ENCODE measurements around the gene PKNOX2. TPM values are rescaled to one million over a fixed set of nuclear protein-coding genes. Genes with fewer than 3 reads are reported as not detected.

The PKNOX2 gene
- total RNA-seq, 6 experiments from 2014 or later: 0.09 to 0.31 (median 0.14) TPM

DNA sequence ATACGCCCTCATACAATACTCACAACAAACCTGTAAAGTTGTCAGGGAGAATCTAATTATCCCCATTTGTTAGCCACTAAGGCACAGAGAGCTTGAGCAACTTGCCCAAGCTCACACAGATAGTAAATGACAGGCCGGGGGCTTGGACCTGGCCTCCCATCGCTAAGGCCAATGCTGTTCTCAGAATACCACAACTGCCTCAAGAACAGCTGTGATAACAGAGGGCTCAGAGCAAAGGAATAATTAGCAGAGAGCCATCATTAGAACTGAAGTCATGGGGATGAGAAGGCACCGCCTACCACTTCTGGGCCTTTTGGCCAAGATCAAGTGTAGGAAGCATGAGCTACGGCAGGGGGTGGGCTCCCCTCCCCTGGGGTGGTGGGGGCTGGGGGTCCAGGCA, 232.9 kb downstream of the PKNOX2 start:
- WGBS (ENCODE audit: insufficient coverage, low coverage, low lambda C conversion rate, missing lambda C conversion rate): 72% methylated on average over 3 of the region's 5 CpGs
- Histone ChIP-seq H3K27ac (no peak overlapping the region), H3K4me3 (no peak overlapping the region), H3K9me3 (no peaks in the 10 kb centered on the region), H3K27me3 (no peaks in the 10 kb centered on the region), H3K36me3 (no peaks in the 10 kb centered on the region), H3K4me1 (no peaks in the 10 kb centered on the region)
- DNase-seq (no peak), ATAC-seq (no peak)
- intact Hi-C loops (cut with DNase I): no loop called here
- no peak for TF ChIP-seq CTCF (IDR thresholded peaks at IDR 0.05)
- TF ChIP-seq POLR2A (IDR thresholded peaks at IDR 0.05): no peak

- Histone ChIP-seq H3K4me1 (no peaks in the 10 kb centered on the region), H3K36me3 (no peaks in the 10 kb centered on the region), H3K27ac (no peak overlapping the region), H3K27me3 (no peaks in the 10 kb centered on the region), H3K9me3 (no peaks in the 10 kb centered on the region), H3K4me3 (no peak overlapping the region)
- intact Hi-C loops (cut with DNase I): no loop called here
- DNase-seq: no peak
- ATAC-seq: no peak
- 44% methylated on average over 1 of the region's 4 CpGs for WGBS (ENCODE audit: insufficient coverage, low coverage, low lambda C conversion rate, missing lambda C conversion rate)
- TF ChIP-seq POLR2A (IDR thresholded peaks at IDR 0.05): no peak
- no peak for TF ChIP-seq CTCF (IDR thresholded peaks at IDR 0.05)
Observed at GRCh38 chr11:125398475-125398874, 233.9 kb downstream of the PKNOX2 start.

GRCh38 chr11:125398994-125399640, 234.6 kb downstream of the PKNOX2 start:
- no peak overlapping the region for H3K27ac ChIP-seq
- no peak for DNase-seq
- ATAC-seq: no peak
- TF ChIP-seq POLR2A (IDR thresholded peaks at IDR 0.05) (no peak), CTCF (IDR thresholded peaks at IDR 0.05) (no peak)
- no peaks in the 10 kb centered on the region for H3K36me3 ChIP-seq
- H3K27me3 ChIP-seq: no peaks in the 10 kb centered on the region
- no peaks in the 10 kb centered on the region for H3K9me3 ChIP-seq
- intact Hi-C loops (cut with DNase I): no loop called here
- no peak overlapping the region for H3K4me3 ChIP-seq
- WGBS (ENCODE audit: insufficient coverage, low coverage, low lambda C conversion rate, missing lambda C conversion rate): 54% methylated on average over 12 of the region's 12 CpGs
- no peaks in the 10 kb centered on the region for H3K4me1 ChIP-seq

GRCh38 chr11:125399945-125400344, 235.4 kb downstream of the PKNOX2 start:
- TF ChIP-seq POLR2A (IDR thresholded peaks at IDR 0.05) (no peak), CTCF (IDR thresholded peaks at IDR 0.05) (no peak)
- Histone ChIP-seq H3K4me3 (no peak overlapping the region), H3K27me3 (no peaks in the 10 kb centered on the region), H3K4me1 (no peaks in the 10 kb centered on the region), H3K9me3 (no peaks in the 10 kb centered on the region), H3K36me3 (no peaks in the 10 kb centered on the region), H3K27ac (no peak overlapping the region)
- DNase-seq: no peak
- WGBS (ENCODE audit: insufficient coverage, low coverage, low lambda C conversion rate, missing lambda C conversion rate): 73% methylated on average over 3 of the region's 6 CpGs
- ATAC-seq: no peak
- intact Hi-C loops (cut with DNase I): loop anchor here in 1 of 2 donors (10.0 kb wide), 1 partner anchor 315 kb away; no protein-coding TSS in a partner anchor
